ENCODE measurements around the gene GBA2. TPM values are rescaled to one million over a fixed set of nuclear protein-coding genes. Genes with fewer than 3 reads are reported as not detected.

Gene GBA2
- total and polyA plus RNA-seq, 2 experiments from 2014 or later = 32.1 to 80.1 TPM

GRCh38 chr9:35763181-35763580, 14.2 kb upstream of the GBA2 start:
- Histone ChIP-seq H3K27me3 (ENCODE audit: insufficient read depth) (no peaks in the 10 kb centered on the region), H3K36me3 (ENCODE audit: insufficient read depth) (no peaks in the 10 kb centered on the region), H3K79me2 (replicated peaks; ENCODE audit: insufficient read depth) (peaks cover 67% of the 10 kb centered on the region), H4K20me1 (replicated peaks; ENCODE audit: insufficient read depth) (0 out of 2 replicates have a peak, but pooled peaks cover 3% of the 10 kb centered on the region), H3K4me3 (no peak overlapping the region), H3K27ac (ENCODE audit: low read depth) (no peak overlapping the region), H3K4me1 (ENCODE audit: insufficient read depth) (peaks cover 8% of the 10 kb centered on the region), H2AFZ (no peak overlapping the region), H3F3A (replicated peaks; ENCODE audit: low read depth) (no peaks in the 10 kb centered on the region; the same call in 1 of the 2 replicates), H3K9me2 (ENCODE audit: insufficient read depth) (no peaks in the 10 kb centered on the region), H3K4me2 (no peak overlapping the region)
- no peak for DNase-seq (ENCODE audit: low spot score)
- Mint-ChIP-seq H3K4me1 (peaks cover 37% of the 10 kb centered on the region), H3K9me3 (no peaks in the 10 kb centered on the region), H3K36me3 (ENCODE audit: low read depth) (peaks cover 3% of the 10 kb centered on the region; the same call in 1 of the 3 replicates), H3K27ac (no peak overlapping the region), H3K4me3 (no peak overlapping the region), H3K27me3 (ENCODE audit: insufficient read depth, low read depth, poor library complexity) (no peaks in the 10 kb centered on the region)
- TF ChIP-seq CTCF (conservative IDR thresholded peaks at IDR 0.05; ENCODE audit: low read depth in 2 of 2) (no peak), REST (IDR thresholded peaks at IDR 0.05; ENCODE audit: unreplicated experiment) (no peak), STAT1 (IDR thresholded peaks at IDR 0.05; ENCODE audit: unreplicated experiment) (no peak), ZNF462 (CRISPR knock-in tag; IDR thresholded peaks at IDR 0.05) (no peak), EZH2phosphoT487 (IDR thresholded peaks at IDR 0.05; ENCODE audit: unreplicated experiment) (no peak), ZNF331 (CRISPR knock-in tag; IDR thresholded peaks at IDR 0.05; ENCODE audit: low read depth) (no peak), POLR2AphosphoS5 (IDR thresholded peaks at IDR 0.05; ENCODE audit: low read depth) (no peak), JUNB (IDR thresholded peaks at IDR 0.05; ENCODE audit: unreplicated experiment) (no peak), ZNF114 (CRISPR knock-in tag; IDR thresholded peaks at IDR 0.05) (no peak), CREB1 (CRISPR knock-in tag; IDR thresholded peaks at IDR 0.05; ENCODE audit: low read depth) (no peak), ETS1 (IDR thresholded peaks at IDR 0.05) (no peak), NANOG (IDR thresholded peaks at IDR 0.05; ENCODE audit: borderline replicate concordance) (no peak), EZH2 (IDR thresholded peaks at IDR 0.05; ENCODE audit: low read depth, unreplicated experiment) (no peak)
- no peak for ATAC-seq

Data from GM23338 (cell line).